Parathyroid adenoma (tissue), 2 donors: ENCODE data around the gene ZKSCAN2.

Source experiments
- H2AFZ ChIP-seq: fragments of 300-600 bp; sonication (generic); one replicate; pipeline ENCODE4 v1.7.0; 2017; ENCODE audit warnings: antibody characterized with exemption, mild to moderate bottlenecking
- H3K27ac ChIP-seq: fragments of 300-600 bp; sonication (generic); one replicate; pipeline ENCODE4 v1.7.0; 2017
- H3K27me3 ChIP-seq: fragments of 300-600 bp; sonication (generic); one replicate; pipeline ENCODE4 v1.7.0; 2017; ENCODE audit warnings: low read length; ENCODE audit not compliant: control insufficient read depth, insufficient read depth
- H3K36me3 ChIP-seq: fragments of 300-600 bp; sonication (generic); one replicate; pipeline ENCODE4 v1.7.0; 2017; ENCODE audit warnings: low read length; ENCODE audit not compliant: control insufficient read depth, insufficient read depth
- H3K4me1 ChIP-seq: fragments of 300-600 bp; sonication (generic); one replicate; pipeline ENCODE4 v1.7.0; 2017; ENCODE audit warnings: control low read depth
- H3K4me2 ChIP-seq: fragments of 300-600 bp; sonication (generic); one replicate; pipeline ENCODE4 v1.7.0; 2017; ENCODE audit warnings: low read length
- H3K4me3 ChIP-seq: fragments of 300-600 bp; sonication (generic); one replicate; pipeline ENCODE4 v1.7.0; 2017; ENCODE audit warnings: low read depth, low read length
- H3K79me2 ChIP-seq: fragments of 300-600 bp; sonication (generic); one replicate; pipeline ENCODE4 v1.7.0; 2017; ENCODE audit warnings: control low read depth
- H3K9ac ChIP-seq: fragments of 300-600 bp; sonication (generic); one replicate; pipeline ENCODE4 v1.7.0; 2017; ENCODE audit warnings: mild to moderate bottlenecking
- H3K9me3 ChIP-seq: fragments of 300-600 bp; sonication (generic); one replicate; pipeline ENCODE4 v1.7.0; 2017; ENCODE audit warnings: low read length; ENCODE audit not compliant: control insufficient read depth
- CTCF ChIP-seq: fragments of 300-600 bp; sonication (generic); IDR thresholded peaks from one replicate; pipeline ENCODE4 v1.7.0; 2017; ENCODE audit warnings: antibody characterized with exemption, mild to moderate bottlenecking
- donor health status: primary hyperparathyroidism.

Gene ZKSCAN2

DNA sequence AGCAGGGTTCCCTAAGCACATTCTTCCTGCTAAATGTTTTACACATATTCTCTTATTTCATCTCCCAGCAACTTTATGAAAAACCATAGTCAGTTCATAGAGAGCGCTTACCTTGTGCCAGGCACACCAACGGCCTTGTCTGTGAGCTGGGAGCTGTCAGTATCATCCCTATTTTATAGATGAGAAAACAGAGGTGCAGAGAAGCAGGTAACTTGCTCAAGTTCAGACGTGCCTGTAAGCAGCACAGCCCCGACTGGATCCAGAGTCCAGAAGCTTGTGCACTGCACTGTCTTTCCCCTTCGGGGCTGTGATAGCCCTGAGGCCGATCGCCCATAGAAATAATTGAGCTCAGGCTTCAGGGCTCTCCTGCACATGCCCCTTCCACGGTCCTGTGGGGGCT is 34.7 kb downstream of the ZKSCAN2 start:
- Histone ChIP-seq H3K9ac (no peak overlapping the region), H3K36me3 (no peaks in the 10 kb centered on the region), H3K4me1 (no peaks in the 10 kb centered on the region), H3K4me3 (no peak overlapping the region), H3K79me2 (no peaks in the 10 kb centered on the region), H3K4me2 (no peak overlapping the region), H3K27ac (no peak overlapping the region), H3K27me3 (no peaks in the 10 kb centered on the region), H2AFZ (no peak overlapping the region), H3K9me3 (no peaks in the 10 kb centered on the region)
- TF ChIP-seq CTCF: no peak

DNA sequence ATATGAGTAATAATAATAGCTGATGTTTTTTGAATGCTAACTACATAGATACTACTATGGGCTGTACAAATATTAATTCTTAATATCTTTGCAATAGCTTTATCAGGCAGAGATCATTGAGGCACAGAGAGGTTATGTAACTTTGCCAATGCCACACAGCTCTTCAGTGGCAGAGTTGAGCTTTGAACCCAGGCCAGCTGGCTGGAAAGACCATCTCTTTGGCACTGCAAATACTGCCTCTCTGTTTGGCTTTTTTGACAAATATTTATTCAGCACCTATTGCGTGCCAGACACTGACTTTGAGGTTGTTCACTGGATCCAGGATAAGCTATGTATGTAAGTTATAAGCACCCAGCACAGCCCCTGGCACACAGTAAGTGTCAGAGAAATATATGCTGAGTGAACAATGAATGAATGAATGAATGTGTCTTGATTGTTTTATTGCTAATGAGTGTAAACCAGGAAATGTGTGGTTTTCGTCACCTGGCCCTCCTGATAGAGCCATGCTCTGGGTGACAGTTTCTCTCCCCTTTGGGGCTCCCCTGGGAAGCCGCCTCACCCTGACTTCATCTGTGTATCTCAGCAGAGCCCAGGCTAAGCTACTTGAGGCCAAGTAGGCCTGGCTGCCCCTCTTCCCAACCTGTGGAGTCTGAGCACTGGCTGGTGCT is 38.4 kb downstream of the ZKSCAN2 start:
- no peaks in the 10 kb centered on the region for H3K27me3 ChIP-seq
- TF ChIP-seq CTCF: no peak
- no peak overlapping the region for H3K4me2 ChIP-seq
- H3K4me3 ChIP-seq: no peak overlapping the region
- no peaks in the 10 kb centered on the region for H3K79me2 ChIP-seq
- no peaks in the 10 kb centered on the region for H3K36me3 ChIP-seq
- H3K4me1 ChIP-seq: no peaks in the 10 kb centered on the region
- no peak overlapping the region for H3K9ac ChIP-seq
- H2AFZ ChIP-seq: no peak overlapping the region
- H3K9me3 ChIP-seq: no peaks in the 10 kb centered on the region
- no peak overlapping the region for H3K27ac ChIP-seq

DNA sequence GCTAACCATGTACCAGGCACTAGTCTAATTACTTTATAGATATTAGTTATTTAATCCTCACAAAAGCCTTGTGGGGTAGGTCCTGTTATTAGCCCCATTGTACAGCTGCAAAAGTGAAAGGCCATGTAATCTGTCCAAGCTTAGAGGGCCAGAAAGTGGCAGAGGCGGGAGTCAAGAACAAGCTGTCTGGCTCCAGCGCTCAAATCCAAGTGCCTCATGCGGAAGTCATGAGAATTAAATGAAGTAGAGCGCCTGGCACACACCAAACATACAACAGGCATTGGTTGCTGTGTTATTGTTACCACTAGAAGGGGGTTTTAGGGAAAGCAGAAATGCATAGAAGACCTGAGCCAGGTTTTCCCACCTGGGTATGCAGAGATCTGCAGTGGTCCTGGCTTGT is 39.7 kb downstream of the ZKSCAN2 start:
- H3K4me3 ChIP-seq: no peak overlapping the region
- H3K4me1 ChIP-seq: no peaks in the 10 kb centered on the region
- no peak for TF ChIP-seq CTCF
- no peaks in the 10 kb centered on the region for H3K27me3 ChIP-seq
- H3K27ac ChIP-seq: no peak overlapping the region
- H3K79me2 ChIP-seq: no peaks in the 10 kb centered on the region
- no peak overlapping the region for H3K9ac ChIP-seq
- no peak overlapping the region for H2AFZ ChIP-seq
- no peak overlapping the region for H3K4me2 ChIP-seq
- no peaks in the 10 kb centered on the region for H3K36me3 ChIP-seq
- no peaks in the 10 kb centered on the region for H3K9me3 ChIP-seq

GRCh38 chr16:25217112-25217511 is 40.5 kb downstream of the ZKSCAN2 start:
- Histone ChIP-seq H3K4me1 (no peaks in the 10 kb centered on the region), H3K9me3 (no peaks in the 10 kb centered on the region)

More at GRCh38 chr16:25217112-25217511, 40.5 kb downstream of the ZKSCAN2 start:
- no peak overlapping the region for H3K4me3 ChIP-seq
- no peaks in the 10 kb centered on the region for H3K36me3 ChIP-seq
- H3K79me2 ChIP-seq: no peaks in the 10 kb centered on the region
- no peak overlapping the region for H3K9ac ChIP-seq
- no peak for TF ChIP-seq CTCF
- H2AFZ ChIP-seq: no peak overlapping the region
- H3K27ac ChIP-seq: no peak overlapping the region
- H3K27me3 ChIP-seq: no peaks in the 10 kb centered on the region
- H3K4me2 ChIP-seq: no peak overlapping the region
